Measurements from ENCODE around the gene AK1.

DNA sequence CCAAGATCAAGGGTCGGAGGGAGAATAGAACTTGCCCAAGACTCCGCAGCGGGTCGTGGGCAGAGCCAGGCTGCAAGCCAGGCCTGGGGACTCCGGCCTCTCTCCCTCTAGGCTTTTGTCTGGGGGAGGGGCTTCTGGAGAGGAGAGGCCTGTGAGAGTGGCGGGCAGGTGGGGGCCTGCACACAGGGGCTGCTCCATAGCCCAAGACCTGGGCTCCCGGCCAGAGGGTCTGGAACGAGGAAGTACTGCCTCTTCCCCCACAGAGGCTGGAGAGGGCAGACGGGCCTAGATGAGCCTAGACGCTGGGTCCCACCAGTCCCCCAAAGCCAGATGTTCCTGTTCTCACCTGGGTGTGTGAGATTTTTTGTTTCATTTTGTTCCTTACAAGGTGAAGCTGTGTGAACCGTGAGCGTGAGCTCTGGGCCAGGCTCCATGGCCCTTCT is 27.1 kb upstream of the AK1 start:
- TF ChIP-seq, protein P1, sequence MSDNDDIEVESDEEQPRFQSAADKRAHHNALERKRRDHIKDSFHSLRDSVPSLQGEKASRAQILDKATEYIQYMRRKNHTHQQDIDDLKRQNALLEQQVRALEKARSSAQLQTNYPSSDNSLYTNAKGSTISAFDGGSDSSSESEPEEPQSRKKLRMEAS (CRISPR knock-in tag; IDR thresholded peaks at IDR 0.05): no peak
- TF ChIP-seq, protein P2, sequence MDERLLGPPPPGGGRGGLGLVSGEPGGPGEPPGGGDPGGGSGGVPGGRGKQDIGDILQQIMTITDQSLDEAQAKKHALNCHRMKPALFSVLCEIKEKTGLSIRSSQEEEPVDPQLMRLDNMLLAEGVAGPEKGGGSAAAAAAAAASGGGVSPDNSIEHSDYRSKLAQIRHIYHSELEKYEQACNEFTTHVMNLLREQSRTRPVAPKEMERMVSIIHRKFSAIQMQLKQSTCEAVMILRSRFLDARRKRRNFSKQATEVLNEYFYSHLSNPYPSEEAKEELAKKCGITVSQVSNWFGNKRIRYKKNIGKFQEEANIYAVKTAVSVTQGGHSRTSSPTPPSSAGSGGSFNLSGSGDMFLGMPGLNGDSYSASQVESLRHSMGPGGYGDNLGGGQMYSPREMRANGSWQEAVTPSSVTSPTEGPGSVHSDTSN (CRISPR knock-in tag; IDR thresholded peaks at IDR 0.05; ENCODE audit: low read depth): no peak
- TF ChIP-seq, protein P2 (tag; conservative IDR thresholded peaks at IDR 0.05; ENCODE audit: low read depth): no peak
- TF ChIP-seq GATA2 (CRISPR knock-in tag; IDR thresholded peaks at IDR 0.05): no peak
- no peak for TF ChIP-seq FOXP1 (CRISPR knock-in tag; IDR thresholded peaks at IDR 0.05)
- TF ChIP-seq ZNF263 (CRISPR knock-in tag; IDR thresholded peaks at IDR 0.05; ENCODE audit: borderline replicate concordance): no peak
- TF ChIP-seq ZNF174 (CRISPR knock-in tag; IDR thresholded peaks at IDR 0.05): no peak
- no peak for TF ChIP-seq JUND (IDR thresholded peaks at IDR 0.05; ENCODE audit: borderline replicate concordance, low read depth, low read length)
- no peak for TF ChIP-seq JUND (tag; IDR thresholded peaks at IDR 0.05; ENCODE audit: borderline replicate concordance, low read depth, low read length)
- no peak for TF ChIP-seq ZNF23 (CRISPR knock-in tag; IDR thresholded peaks at IDR 0.05)
- TF ChIP-seq, protein P3, sequence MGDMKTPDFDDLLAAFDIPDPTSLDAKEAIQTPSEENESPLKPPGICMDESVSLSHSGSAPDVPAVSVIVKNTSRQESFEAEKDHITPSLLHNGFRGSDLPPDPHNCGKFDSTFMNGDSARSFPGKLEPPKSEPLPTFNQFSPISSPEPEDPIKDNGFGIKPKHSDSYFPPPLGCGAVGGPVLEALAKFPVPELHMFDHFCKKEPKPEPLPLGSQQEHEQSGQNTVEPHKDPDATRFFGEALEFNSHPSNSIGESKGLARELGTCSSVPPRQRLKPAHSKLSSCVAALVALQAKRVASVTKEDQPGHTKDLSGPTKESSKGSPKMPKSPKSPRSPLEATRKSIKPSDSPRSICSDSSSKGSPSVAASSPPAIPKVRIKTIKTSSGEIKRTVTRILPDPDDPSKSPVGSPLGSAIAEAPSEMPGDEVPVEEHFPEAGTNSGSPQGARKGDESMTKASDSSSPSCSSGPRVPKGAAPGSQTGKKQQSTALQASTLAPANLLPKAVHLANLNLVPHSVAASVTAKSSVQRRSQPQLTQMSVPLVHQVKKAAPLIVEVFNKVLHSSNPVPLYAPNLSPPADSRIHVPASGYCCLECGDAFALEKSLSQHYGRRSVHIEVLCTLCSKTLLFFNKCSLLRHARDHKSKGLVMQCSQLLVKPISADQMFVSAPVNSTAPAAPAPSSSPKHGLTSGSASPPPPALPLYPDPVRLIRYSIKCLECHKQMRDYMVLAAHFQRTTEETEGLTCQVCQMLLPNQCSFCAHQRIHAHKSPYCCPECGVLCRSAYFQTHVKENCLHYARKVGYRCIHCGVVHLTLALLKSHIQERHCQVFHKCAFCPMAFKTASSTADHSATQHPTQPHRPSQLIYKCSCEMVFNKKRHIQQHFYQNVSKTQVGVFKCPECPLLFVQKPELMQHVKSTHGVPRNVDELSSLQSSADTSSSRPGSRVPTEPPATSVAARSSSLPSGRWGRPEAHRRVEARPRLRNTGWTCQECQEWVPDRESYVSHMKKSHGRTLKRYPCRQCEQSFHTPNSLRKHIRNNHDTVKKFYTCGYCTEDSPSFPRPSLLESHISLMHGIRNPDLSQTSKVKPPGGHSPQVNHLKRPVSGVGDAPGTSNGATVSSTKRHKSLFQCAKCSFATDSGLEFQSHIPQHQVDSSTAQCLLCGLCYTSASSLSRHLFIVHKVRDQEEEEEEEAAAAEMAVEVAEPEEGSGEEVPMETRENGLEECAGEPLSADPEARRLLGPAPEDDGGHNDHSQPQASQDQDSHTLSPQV (IDR thresholded peaks at IDR 0.05): no peak; the same call in 1 of the 2 replicates
- TF ChIP-seq SMARCC2 (IDR thresholded peaks at IDR 0.05; ENCODE audit: low read depth): no peak
- TF ChIP-seq IFI16 (CRISPR knock-in tag; IDR thresholded peaks at IDR 0.05): no peak
- no peak for TF ChIP-seq FOXJ2 (tag; IDR thresholded peaks at IDR 0.05)
- TF ChIP-seq, protein P4, sequence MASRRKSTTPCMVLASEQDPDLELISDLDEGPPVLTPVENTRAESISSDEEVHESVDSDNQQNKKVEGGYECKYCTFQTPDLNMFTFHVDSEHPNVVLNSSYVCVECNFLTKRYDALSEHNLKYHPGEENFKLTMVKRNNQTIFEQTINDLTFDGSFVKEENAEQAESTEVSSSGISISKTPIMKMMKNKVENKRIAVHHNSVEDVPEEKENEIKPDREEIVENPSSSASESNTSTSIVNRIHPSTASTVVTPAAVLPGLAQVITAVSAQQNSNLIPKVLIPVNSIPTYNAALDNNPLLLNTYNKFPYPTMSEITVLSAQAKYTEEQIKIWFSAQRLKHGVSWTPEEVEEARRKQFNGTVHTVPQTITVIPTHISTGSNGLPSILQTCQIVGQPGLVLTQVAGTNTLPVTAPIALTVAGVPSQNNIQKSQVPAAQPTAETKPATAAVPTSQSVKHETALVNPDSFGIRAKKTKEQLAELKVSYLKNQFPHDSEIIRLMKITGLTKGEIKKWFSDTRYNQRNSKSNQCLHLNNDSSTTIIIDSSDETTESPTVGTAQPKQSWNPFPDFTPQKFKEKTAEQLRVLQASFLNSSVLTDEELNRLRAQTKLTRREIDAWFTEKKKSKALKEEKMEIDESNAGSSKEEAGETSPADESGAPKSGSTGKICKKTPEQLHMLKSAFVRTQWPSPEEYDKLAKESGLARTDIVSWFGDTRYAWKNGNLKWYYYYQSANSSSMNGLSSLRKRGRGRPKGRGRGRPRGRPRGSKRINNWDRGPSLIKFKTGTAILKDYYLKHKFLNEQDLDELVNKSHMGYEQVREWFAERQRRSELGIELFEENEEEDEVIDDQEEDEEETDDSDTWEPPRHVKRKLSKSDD (conservative IDR thresholded peaks at IDR 0.05; ENCODE audit: low read length): no peak
